ENCODE data around the gene SPACA9. TPM values are rescaled to one million over a fixed set of nuclear protein-coding genes. Genes with fewer than 3 reads are reported as not detected.

The SPACA9 gene
- total RNA-seq, 1 experiment from 2014 or later = 2.1 TPM

GRCh38 chr9:132909311-132909710, 30.6 kb downstream of the SPACA9 start:
- no peak overlapping the region for H3K27ac ChIP-seq (ENCODE audit: low read depth, low read length, poor library complexity, severe bottlenecking)
- peaks cover 34% of the 10 kb centered on the region for H3K36me3 ChIP-seq (ENCODE audit: insufficient read depth, low read length, poor library complexity, severe bottlenecking)
- H3K9me3 ChIP-seq (ENCODE audit: low read depth, low read length, poor library complexity, severe bottlenecking) = no peaks in the 10 kb centered on the region
- ChIA-PET CTCF (no interaction called here), POLR2A (ENCODE audit: low non-redundant PET) (no interaction called here)
- no peak for DNase-seq (ENCODE audit: low spot score)
- no TSS peak for BruUV-seq (replicated peaks)
- no peak overlapping the region for H3K4me3 ChIP-seq (ENCODE audit: low read depth, low read length, poor library complexity, severe bottlenecking)
- H3K27me3 ChIP-seq (replicated peaks; ENCODE audit: insufficient read depth, low read depth, low read length, poor library complexity) = no peaks in the 10 kb centered on the region
- TF ChIP-seq EZH2 (IDR thresholded peaks at IDR 0.05; ENCODE audit: borderline replicate concordance, low read depth, low read length, poor library complexity, severe bottlenecking) (no peak), CTCF (conservative IDR thresholded peaks at IDR 0.05; ENCODE audit: low read depth, low read length) (no peak)
- intact Hi-C loops (cut with micrococcal nuclease; ENCODE audit: unreplicated experiment) = no loop called here
- H3K4me1 ChIP-seq (ENCODE audit: insufficient read depth, low read length, poor library complexity, severe bottlenecking) = no peaks in the 10 kb centered on the region

- intact Hi-C loops (cut with micrococcal nuclease; ENCODE audit: unreplicated experiment) = no loop called here
- Histone ChIP-seq H3K27ac (ENCODE audit: low read depth, low read length, poor library complexity, severe bottlenecking) (no peak overlapping the region), H3K4me3 (ENCODE audit: low read depth, low read length, poor library complexity, severe bottlenecking) (no peak overlapping the region), H3K4me1 (ENCODE audit: insufficient read depth, low read length, poor library complexity, severe bottlenecking) (no peaks in the 10 kb centered on the region), H3K36me3 (ENCODE audit: insufficient read depth, low read length, poor library complexity, severe bottlenecking) (peaks cover 36% of the 10 kb centered on the region), H3K9me3 (ENCODE audit: low read depth, low read length, poor library complexity, severe bottlenecking) (no peaks in the 10 kb centered on the region), H3K27me3 (replicated peaks; ENCODE audit: insufficient read depth, low read depth, low read length, poor library complexity) (no peaks in the 10 kb centered on the region)
- DNase-seq (ENCODE audit: low spot score) = no peak
- TF ChIP-seq EZH2 (IDR thresholded peaks at IDR 0.05; ENCODE audit: borderline replicate concordance, low read depth, low read length, poor library complexity, severe bottlenecking) = no peak
- no peak for TF ChIP-seq CTCF (conservative IDR thresholded peaks at IDR 0.05; ENCODE audit: low read depth, low read length)
- CTCF ChIA-PET = no interaction called here
- POLR2A ChIA-PET (ENCODE audit: low non-redundant PET) = no interaction called here
- no TSS peak for BruUV-seq (replicated peaks)
These were observed 31.7 kb downstream of the SPACA9 start for GRCh38 chr9:132910376-132910775.

- CTCF ChIA-PET = no interaction called here
- TF ChIP-seq CTCF (conservative IDR thresholded peaks at IDR 0.05; ENCODE audit: low read depth, low read length) (no peak), EZH2 (IDR thresholded peaks at IDR 0.05; ENCODE audit: borderline replicate concordance, low read depth, low read length, poor library complexity, severe bottlenecking) (no peak)
- no TSS peak for BruUV-seq (replicated peaks)
- POLR2A ChIA-PET (ENCODE audit: low non-redundant PET) = no interaction called here
- H3K4me1 ChIP-seq (ENCODE audit: insufficient read depth, low read length, poor library complexity, severe bottlenecking) = no peaks in the 10 kb centered on the region
- H3K9me3 ChIP-seq (ENCODE audit: low read depth, low read length, poor library complexity, severe bottlenecking) = no peaks in the 10 kb centered on the region
- no peak overlapping the region for H3K27ac ChIP-seq (ENCODE audit: low read depth, low read length, poor library complexity, severe bottlenecking)
- H3K4me3 ChIP-seq (ENCODE audit: low read depth, low read length, poor library complexity, severe bottlenecking) = no peak overlapping the region
- peaks cover 44% of the 10 kb centered on the region for H3K36me3 ChIP-seq (ENCODE audit: insufficient read depth, low read length, poor library complexity, severe bottlenecking)
- no peak for DNase-seq (ENCODE audit: low spot score)
- no peaks in the 10 kb centered on the region for H3K27me3 ChIP-seq (replicated peaks; ENCODE audit: insufficient read depth, low read depth, low read length, poor library complexity)
- intact Hi-C loops (cut with micrococcal nuclease; ENCODE audit: unreplicated experiment) = no loop called here
These were observed 33.4 kb downstream of the SPACA9 start for GRCh38 chr9:132912131-132912530.

Measured in A673 (cell line).